SK-MEL-5 (cell line): Measurements from ENCODE around the gene CHSY1. TPM values are rescaled to one million over a fixed set of nuclear protein-coding genes. Genes with fewer than 3 reads are reported as not detected.

ENCODE experiments used
- DNase-seq: peaks from one replicate; pipeline ENCODE4 v3.0.0-alpha.2; 2016; ENCODE audit warnings: low read depth, low spot score
- in situ Hi-C: cut with HindIII; loops from 2 replicates; pipeline ENCODE4 v1.10.0; 2016; ENCODE audit warnings: low sequenced_read_pairs, high pct_unique_total_duplicates, low pct_unique_long_range_greater_than_20kb
- total RNA-seq: library from RNA; depleted of rRNA; stranded (reverse); fragments of >200 nt; shearing (Covaris generic); gene quantifications from 2 replicates; pipeline ENCODE4 v1.2.3, GENCODE V29; 2014

CHSY1 gene
- total RNA-seq, 1 experiment from 2014 or later: 22.4 TPM

- no peak for DNase-seq
- in situ Hi-C loops: no loop called here
These were observed 112.7 kb downstream of the CHSY1 start for GRCh38 chr15:101138913-101139880.

- in situ Hi-C loops: no loop called here
- no peak for DNase-seq
These were observed 113.7 kb downstream of the CHSY1 start for GRCh38 chr15:101138086-101138660.

- DNase-seq: no peak
- in situ Hi-C loops: no loop called here
These were observed 114.4 kb downstream of the CHSY1 start for GRCh38 chr15:101137312-101137940.

DNA sequence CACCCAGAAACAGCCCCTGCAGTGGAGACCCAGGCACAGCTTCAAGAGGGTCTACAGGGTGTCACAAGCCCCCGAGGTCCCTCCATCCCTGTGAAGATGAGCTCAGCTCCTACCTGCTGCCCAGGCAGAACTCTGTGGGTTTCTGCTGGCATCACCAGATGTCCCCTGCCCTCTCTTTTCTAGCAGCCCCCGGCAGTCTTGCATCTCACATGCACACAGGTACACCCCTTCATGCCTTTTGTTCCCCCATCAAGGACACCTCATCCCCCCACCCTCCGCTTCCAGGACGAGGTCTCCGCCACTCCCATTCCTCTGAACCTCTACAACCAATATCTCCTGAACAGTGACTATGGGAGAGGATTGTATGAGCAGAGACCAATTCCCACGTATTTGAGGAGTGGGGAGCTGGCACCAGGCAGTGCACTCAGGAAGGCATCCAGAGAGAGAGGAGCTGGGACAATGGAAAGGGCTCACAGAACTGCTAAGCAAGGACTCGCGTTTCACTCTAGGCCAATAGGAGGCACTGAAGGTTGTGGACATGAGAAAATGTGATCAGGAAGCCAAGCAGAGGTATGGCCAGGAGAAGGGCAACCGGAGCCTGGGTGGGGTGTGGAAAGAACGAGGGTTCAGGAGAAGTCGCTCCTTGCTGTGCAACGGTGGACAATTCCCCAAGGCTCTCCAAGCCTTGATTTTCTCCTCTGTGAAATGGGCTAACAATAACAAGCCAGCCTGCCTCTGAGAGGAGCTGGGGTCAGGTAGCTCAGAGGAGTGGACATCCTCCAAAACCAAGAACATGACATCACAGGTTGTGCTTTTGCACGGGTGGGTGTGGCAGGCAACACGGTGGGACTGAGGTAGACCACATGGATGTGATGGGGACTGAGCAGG is 115.2 kb downstream of the CHSY1 start:
- in situ Hi-C loops: no loop called here
- DNase-seq: no peak

- DNase-seq: no peak
- in situ Hi-C loops: no loop called here
These were observed 116.2 kb downstream of the CHSY1 start for GRCh38 chr15:101135532-101136166.

DNA sequence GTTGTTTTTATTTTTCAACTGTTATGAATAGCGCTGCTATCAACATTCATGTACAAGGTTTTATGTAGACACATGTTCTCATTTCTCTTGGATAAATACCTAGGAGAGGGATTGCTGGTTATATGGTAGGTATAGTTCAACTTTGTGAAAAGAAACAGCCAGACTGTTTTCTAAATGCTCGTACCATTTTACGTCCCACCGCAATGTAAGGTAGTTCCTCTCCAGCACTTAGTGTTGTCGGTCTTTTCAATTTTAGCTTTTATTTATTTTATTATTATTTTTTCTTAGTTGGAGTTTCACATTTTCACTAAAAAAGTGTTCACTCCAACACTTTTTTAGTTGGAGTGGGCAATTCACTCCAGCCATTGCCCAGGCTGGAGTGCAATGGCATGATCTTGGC is 117.1 kb downstream of the CHSY1 start:
- in situ Hi-C loops: no loop called here
- DNase-seq: no peak

- no peak for DNase-seq
- in situ Hi-C loops: no loop called here
These were observed 118.0 kb downstream of the CHSY1 start for GRCh38 chr15:101133751-101134261.

GRCh38 chr15:101133181-101133460 is 118.7 kb downstream of the CHSY1 start:
- DNase-seq: no peak

DNA sequence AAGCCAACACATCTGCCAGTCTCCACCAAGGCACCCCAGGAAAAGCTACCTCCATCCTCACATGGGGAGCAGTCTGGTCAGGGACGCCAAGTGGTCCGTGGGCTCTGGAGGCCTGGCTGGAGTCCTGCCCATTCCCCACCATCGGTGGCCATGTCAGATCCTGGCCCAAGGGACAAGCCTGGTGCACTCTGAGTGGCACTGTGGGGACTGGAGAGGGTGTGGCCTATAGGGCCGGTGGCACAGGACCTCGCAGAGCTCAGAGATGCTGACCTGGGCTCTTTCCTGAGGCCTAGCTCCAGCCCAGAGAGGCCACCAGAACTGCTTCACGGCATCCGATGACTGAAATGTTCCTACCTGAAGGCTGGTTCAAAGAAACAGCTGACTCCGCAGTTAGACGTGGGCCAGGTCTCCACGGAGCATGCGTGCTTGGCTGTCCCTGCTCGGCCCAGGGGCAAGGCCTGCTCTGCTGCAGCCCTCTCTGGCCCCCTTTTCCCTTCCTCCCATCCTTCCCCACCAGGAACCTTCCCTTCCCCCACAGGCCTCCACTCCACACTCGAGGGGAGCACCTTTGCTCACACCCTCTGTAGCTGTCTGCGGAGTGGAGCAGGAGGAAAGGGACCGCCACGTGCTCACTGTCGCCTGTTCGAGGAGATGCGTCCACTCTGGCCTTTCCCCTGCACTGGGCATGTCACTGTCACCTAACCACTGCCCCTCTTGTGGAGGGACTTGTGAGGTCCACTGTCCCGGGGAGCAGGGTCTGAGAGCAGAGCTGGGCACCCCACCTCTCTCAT is 119.3 kb downstream of the CHSY1 start:
- in situ Hi-C loops: no loop called here
- DNase-seq: no peak

More at GRCh38 chr15:101133181-101133460, 118.7 kb downstream of the CHSY1 start:
- in situ Hi-C loops: no loop called here

GRCh38 chr15:101131489-101132389 is 120.1 kb downstream of the CHSY1 start:
- DNase-seq: no peak
- in situ Hi-C loops: no loop called here

DNA sequence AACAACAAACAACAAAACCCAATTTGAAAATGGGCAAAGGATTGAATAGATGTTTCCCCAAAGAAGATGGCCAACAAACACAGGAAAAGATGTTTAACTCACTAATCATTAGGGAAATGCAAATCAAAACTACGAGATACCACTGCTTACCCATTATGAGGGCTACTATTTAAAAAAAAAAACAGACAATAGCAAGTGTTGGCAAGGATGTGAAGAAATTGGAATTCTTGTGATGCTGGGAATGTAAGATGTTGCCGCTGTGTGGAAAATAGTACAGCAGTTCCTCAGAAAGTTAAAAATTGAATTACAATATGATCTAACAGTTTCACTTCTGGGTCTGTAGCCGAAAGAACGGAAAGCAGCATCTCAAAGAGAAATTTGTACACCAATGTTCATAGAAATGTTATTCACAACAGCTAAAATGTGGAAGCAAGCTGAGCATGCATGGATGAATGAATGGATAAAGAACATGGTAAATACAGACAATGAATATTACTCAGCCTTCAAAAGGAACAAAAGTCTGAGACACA is 121.9 kb downstream of the CHSY1 start:
- in situ Hi-C loops: no loop called here
- no peak for DNase-seq

- in situ Hi-C loops: no loop called here
- no peak for DNase-seq
These were observed 123.4 kb downstream of the CHSY1 start for GRCh38 chr15:101128221-101129015.

- in situ Hi-C loops: no loop called here
- DNase-seq: no peak
These were observed 124.3 kb downstream of the CHSY1 start for GRCh38 chr15:101127506-101128076.
